ENCODE measurements around the gene GALNT10.
A peak's percentile ranks its signal among the peaks of the same experiment; 100 is the strongest.
"Not testable (repeated sequence)": the region's sequence is repeated elsewhere in the genome, so short reads cannot be mapped to it uniquely, and the experiment has no call there.

Gene GALNT10

DNA sequence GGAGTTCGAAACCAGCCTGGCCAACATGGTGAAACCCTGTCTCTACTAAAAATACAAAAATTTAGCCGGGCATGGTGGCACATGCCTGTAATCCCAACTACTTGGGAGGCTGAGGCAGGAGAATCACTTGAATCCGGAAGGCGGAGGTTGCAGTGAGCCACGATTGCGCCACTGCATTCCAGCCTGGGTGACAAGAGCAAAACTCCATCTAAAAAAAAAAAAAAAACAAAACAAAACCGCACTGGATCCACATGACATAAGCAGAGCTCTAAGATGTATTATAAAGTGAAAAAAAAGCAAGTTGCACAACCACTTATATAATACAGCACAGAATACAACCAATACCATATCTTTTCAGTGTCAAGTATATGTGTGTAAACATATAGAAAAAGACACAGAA, 169.7 kb downstream of the GALNT10 start:
- H3K14ac ChIP-seq (ENCODE audit: low read length); H3K27ac ChIP-seq (ENCODE audit: low read depth, low read length); H3K4ac ChIP-seq (ENCODE audit: low read depth, low read length); H3K18ac ChIP-seq (ENCODE audit: low read length); H3K23ac ChIP-seq (ENCODE audit: low read length); H2BK120ac ChIP-seq (ENCODE audit: insufficient read depth, low read length, poor library complexity); H2BK12ac ChIP-seq (ENCODE audit: low read length); H3K9ac ChIP-seq (ENCODE audit: low read length); H4K12ac ChIP-seq (ENCODE audit: low read depth, low read length); H2AK5ac ChIP-seq (ENCODE audit: low read length); H3K9me3 ChIP-seq (ENCODE audit: insufficient read depth, low read depth, low read length); H3K27me3 ChIP-seq (ENCODE audit: insufficient read depth, low read length); H3K4me3 ChIP-seq (ENCODE audit: low read depth, low read length); H4K8ac ChIP-seq (ENCODE audit: low read depth, low read length); H2AFZ ChIP-seq (ENCODE audit: insufficient read depth, low read length, poor library complexity); H2BK5ac ChIP-seq (ENCODE audit: low read depth, low read length, poor library complexity); H3K36me3 ChIP-seq (ENCODE audit: control insufficient read depth in 1 of 2, insufficient read depth in 2 of 2, low read length in 2 of 2); H3K4me2 ChIP-seq (ENCODE audit: low read length); H3K79me2 ChIP-seq (ENCODE audit: control insufficient read depth, insufficient read depth, low read length, poor library complexity): not testable (repeated sequence)
- WGBS (ENCODE audit: extremely low coverage, insufficient coverage, insufficient read length), result no CpG with 5 or more reads among the region's 7 CpGs
- peak; percentile 42 to 74 for DNase-seq
- Histone ChIP-seq H3K79me1 (ENCODE audit: low read length) (peaks cover 17% of the 10 kb centered on the region), H3K4me1 (ENCODE audit: control insufficient read depth in 1 of 2, insufficient read depth in 2 of 2, low read length in 2 of 2) (peaks cover 18 to 23% of the 10 kb centered on the region in 2 experiments), H4K91ac (ENCODE audit: low read depth, low read length) (peak overlapping the region; percentile 21)

DNA sequence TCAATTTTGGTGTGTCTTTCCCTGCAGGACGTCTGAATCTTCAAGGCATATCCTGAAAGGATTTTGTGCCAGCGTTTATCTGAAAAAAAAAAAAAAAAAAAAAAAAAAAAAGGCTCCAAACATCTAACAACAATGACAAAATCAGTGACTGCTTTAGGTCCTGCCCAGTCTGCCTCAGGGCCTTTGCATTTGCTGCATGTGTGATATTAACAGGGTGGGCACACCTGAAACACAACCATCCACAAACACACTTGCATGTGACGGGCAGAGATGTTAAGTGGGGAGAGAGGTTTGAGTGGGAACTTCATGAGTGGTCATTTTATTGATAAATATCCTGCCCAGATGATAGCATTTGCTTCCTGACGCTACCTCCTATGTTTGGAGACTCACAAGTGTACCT, 172.9 kb downstream of the GALNT10 start:
- H3K27ac ChIP-seq (ENCODE audit: low read depth, low read length), result no peak overlapping the region
- no peak overlapping the region for H2BK5ac ChIP-seq (ENCODE audit: low read depth, low read length, poor library complexity)
- H3K23ac ChIP-seq (ENCODE audit: low read length), result no peak overlapping the region
- no peak overlapping the region for H3K4me3 ChIP-seq (ENCODE audit: low read depth, low read length)
- DNase-seq, result no peak
- no peaks in the 10 kb centered on the region for H3K9me3 ChIP-seq (ENCODE audit: insufficient read depth, low read depth, low read length)
- no peak overlapping the region for H2AK5ac ChIP-seq (ENCODE audit: low read length)
- H3K79me2 ChIP-seq (ENCODE audit: control insufficient read depth, insufficient read depth, low read length, poor library complexity), result peaks cover 7% of the 10 kb centered on the region
- peaks cover 19% of the 10 kb centered on the region for H3K79me1 ChIP-seq (ENCODE audit: low read length)
- H2BK12ac ChIP-seq (ENCODE audit: low read length), result no peak overlapping the region
- H3K4ac ChIP-seq (ENCODE audit: low read depth, low read length), result no peak overlapping the region
- no peak overlapping the region for H4K8ac ChIP-seq (ENCODE audit: low read depth, low read length)
- no peak overlapping the region for H3K18ac ChIP-seq (ENCODE audit: low read length)
- no peaks in the 10 kb centered on the region for H3K27me3 ChIP-seq (ENCODE audit: insufficient read depth, low read length)
- H4K12ac ChIP-seq (ENCODE audit: low read depth, low read length), result no peak overlapping the region
- no peak overlapping the region for H4K91ac ChIP-seq (ENCODE audit: low read depth, low read length)
- no peak overlapping the region for H3K9ac ChIP-seq (ENCODE audit: low read length)
- no peak overlapping the region for H2AFZ ChIP-seq (ENCODE audit: insufficient read depth, low read length, poor library complexity)
- WGBS (ENCODE audit: extremely low coverage, insufficient coverage, insufficient read length), result no CpG with 5 or more reads among the region's 4 CpGs
- no peak overlapping the region for H2BK120ac ChIP-seq (ENCODE audit: insufficient read depth, low read length, poor library complexity)
- H3K4me2 ChIP-seq (ENCODE audit: low read length), result no peak overlapping the region
- H3K14ac ChIP-seq (ENCODE audit: low read length), result no peak overlapping the region
- peaks cover 5 to 6% of the 10 kb centered on the region in 2 experiments for H3K36me3 ChIP-seq (ENCODE audit: control insufficient read depth in 1 of 2, insufficient read depth in 2 of 2, low read length in 2 of 2)
- peaks cover 12 to 22% of the 10 kb centered on the region in 2 experiments for H3K4me1 ChIP-seq (ENCODE audit: control insufficient read depth in 1 of 2, insufficient read depth in 2 of 2, low read length in 2 of 2)

DNA sequence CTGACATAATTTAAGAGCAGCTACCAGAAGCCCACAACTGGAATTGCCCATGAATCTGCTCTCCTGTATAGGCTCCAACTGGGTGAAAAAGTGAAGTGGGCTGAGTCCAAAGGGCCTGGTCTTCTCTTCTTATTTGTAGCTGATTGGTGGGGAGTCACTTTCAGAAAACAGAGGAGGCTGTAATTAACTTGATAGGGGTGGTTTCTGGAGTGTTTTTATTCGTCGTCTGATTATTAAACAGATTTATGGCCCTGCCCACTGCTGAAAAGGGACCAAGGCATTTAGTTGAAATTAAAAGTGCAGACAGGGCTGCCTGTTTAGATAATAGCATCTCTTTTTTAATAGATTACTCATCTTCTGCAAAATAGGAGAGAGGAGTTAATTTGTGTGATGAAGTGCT, 174.2 kb downstream of the GALNT10 start:
- H2BK120ac ChIP-seq (ENCODE audit: insufficient read depth, low read length, poor library complexity), result no peak overlapping the region
- peak overlapping the region; percentile 28 for H3K4ac ChIP-seq (ENCODE audit: low read depth, low read length)
- no peak overlapping the region for H3K27ac ChIP-seq (ENCODE audit: low read depth, low read length)
- H3K4me3 ChIP-seq (ENCODE audit: low read depth, low read length), result no peak overlapping the region
- H2BK12ac ChIP-seq (ENCODE audit: low read length), result no peak overlapping the region
- no peak overlapping the region for H4K12ac ChIP-seq (ENCODE audit: low read depth, low read length)
- H3K4me2 ChIP-seq (ENCODE audit: low read length), result no peak overlapping the region
- no peak overlapping the region for H3K18ac ChIP-seq (ENCODE audit: low read length)
- DNase-seq, result no peak
- H3K4me1 ChIP-seq (ENCODE audit: control insufficient read depth in 1 of 2, insufficient read depth in 2 of 2, low read length in 2 of 2), result peaks cover 14 to 19% of the 10 kb centered on the region in 2 experiments
- H4K8ac ChIP-seq (ENCODE audit: low read depth, low read length), result no peak overlapping the region
- H4K91ac ChIP-seq (ENCODE audit: low read depth, low read length), result no peak overlapping the region
- no CpG with 5 or more reads among the region's 2 CpGs for WGBS (ENCODE audit: extremely low coverage, insufficient coverage, insufficient read length)
- no peak overlapping the region for H2AFZ ChIP-seq (ENCODE audit: insufficient read depth, low read length, poor library complexity)
- no peaks in the 10 kb centered on the region for H3K27me3 ChIP-seq (ENCODE audit: insufficient read depth, low read length)
- H3K9me3 ChIP-seq (ENCODE audit: insufficient read depth, low read depth, low read length), result no peaks in the 10 kb centered on the region
- no peak overlapping the region for H2BK5ac ChIP-seq (ENCODE audit: low read depth, low read length, poor library complexity)
- peaks cover 17% of the 10 kb centered on the region for H3K79me1 ChIP-seq (ENCODE audit: low read length)
- H3K9ac ChIP-seq (ENCODE audit: low read length), result no peak overlapping the region
- peaks cover 5 to 6% of the 10 kb centered on the region in 2 experiments for H3K36me3 ChIP-seq (ENCODE audit: control insufficient read depth in 1 of 2, insufficient read depth in 2 of 2, low read length in 2 of 2)
- no peak overlapping the region for H3K14ac ChIP-seq (ENCODE audit: low read length)
- no peak overlapping the region for H2AK5ac ChIP-seq (ENCODE audit: low read length)
- peaks cover 5% of the 10 kb centered on the region for H3K79me2 ChIP-seq (ENCODE audit: control insufficient read depth, insufficient read depth, low read length, poor library complexity)
- no peak overlapping the region for H3K23ac ChIP-seq (ENCODE audit: low read length)

DNA sequence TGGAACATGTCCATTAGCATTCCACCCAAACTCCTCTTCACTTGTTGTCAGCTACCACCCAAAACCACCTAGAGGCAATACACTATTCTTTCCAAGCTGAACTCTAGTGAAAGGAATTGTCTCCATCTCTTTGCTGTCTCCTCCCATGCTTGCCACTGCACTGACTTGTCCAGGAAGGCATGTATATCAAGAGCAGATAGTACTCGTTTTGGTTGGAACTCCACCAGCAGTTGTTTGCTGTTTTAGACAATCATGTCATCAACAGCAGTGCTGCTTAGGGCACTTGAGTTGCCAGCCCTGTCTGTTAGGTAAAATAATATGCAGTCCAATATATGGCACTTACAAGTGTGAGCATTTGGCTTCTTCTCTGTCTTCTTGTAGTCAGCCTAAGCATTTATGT, 175.3 kb downstream of the GALNT10 start:
- H3K14ac ChIP-seq (ENCODE audit: low read length), result peak overlapping the region; percentile 25
- H2BK12ac ChIP-seq (ENCODE audit: low read length), result peak overlapping the region; percentile 63
- H2AFZ ChIP-seq (ENCODE audit: insufficient read depth, low read length, poor library complexity), result no peak overlapping the region
- no peak overlapping the region for H3K4me3 ChIP-seq (ENCODE audit: low read depth, low read length)
- peaks cover 5% of the 10 kb centered on the region for H3K79me2 ChIP-seq (ENCODE audit: control insufficient read depth, insufficient read depth, low read length, poor library complexity)
- no peak overlapping the region for H2AK5ac ChIP-seq (ENCODE audit: low read length)
- peaks cover 19 to 29% of the 10 kb centered on the region in 2 experiments for H3K4me1 ChIP-seq (ENCODE audit: control insufficient read depth in 1 of 2, insufficient read depth in 2 of 2, low read length in 2 of 2)
- WGBS (ENCODE audit: extremely low coverage, insufficient coverage, insufficient read length), result no CpG with 5 or more reads among the region's 1 CpG
- no peak for DNase-seq
- no peak overlapping the region for H4K12ac ChIP-seq (ENCODE audit: low read depth, low read length)
- H3K79me1 ChIP-seq (ENCODE audit: low read length), result peaks cover 25% of the 10 kb centered on the region
- H4K8ac ChIP-seq (ENCODE audit: low read depth, low read length), result no peak overlapping the region
- H3K27ac ChIP-seq (ENCODE audit: low read depth, low read length), result no peak overlapping the region
- no peak overlapping the region for H3K23ac ChIP-seq (ENCODE audit: low read length)
- peaks cover 5 to 6% of the 10 kb centered on the region in 2 experiments for H3K36me3 ChIP-seq (ENCODE audit: control insufficient read depth in 1 of 2, insufficient read depth in 2 of 2, low read length in 2 of 2)
- no peaks in the 10 kb centered on the region for H3K9me3 ChIP-seq (ENCODE audit: insufficient read depth, low read depth, low read length)
- H2BK5ac ChIP-seq (ENCODE audit: low read depth, low read length, poor library complexity), result no peak overlapping the region
- no peak overlapping the region for H3K4me2 ChIP-seq (ENCODE audit: low read length)
- no peak overlapping the region for H3K4ac ChIP-seq (ENCODE audit: low read depth, low read length)
- peak overlapping the region; percentile 59 for H4K91ac ChIP-seq (ENCODE audit: low read depth, low read length)
- peak overlapping the region; percentile 54 for H2BK120ac ChIP-seq (ENCODE audit: insufficient read depth, low read length, poor library complexity)
- H3K27me3 ChIP-seq (ENCODE audit: insufficient read depth, low read length), result no peaks in the 10 kb centered on the region
- H3K9ac ChIP-seq (ENCODE audit: low read length), result no peak overlapping the region
- H3K18ac ChIP-seq (ENCODE audit: low read length), result no peak overlapping the region
